BE2C (cell line): ENCODE data around the gene MTHFD1.

Experiments
- DNase-seq: peaks from one replicate; pipeline ENCODE4 v3.0.0-alpha.2; 2020
- H3K27me3 ChIP-seq: fragments of 250-450 bp; sonication (Bioruptor Pico); 2 replicates; pipeline ENCODE4 v1.5.1; 2020; ENCODE audit warnings: mild to moderate bottlenecking
- H3K36me3 ChIP-seq: fragments of 250-450 bp; sonication (Bioruptor Pico); 2 replicates; pipeline ENCODE4 v1.5.1; 2020; ENCODE audit warnings: mild to moderate bottlenecking
- H3K4me1 ChIP-seq: fragments of 250-450 bp; sonication (Bioruptor Pico); 2 replicates; pipeline ENCODE4 v1.5.1; 2020
- H3K4me3 ChIP-seq: 2 replicates; pipeline ENCODE4 v1.5.1; 2011; ENCODE audit warnings: low read depth, low read length
- H3K9me3 ChIP-seq: fragments of 250-450 bp; sonication (Bioruptor Pico); 2 replicates; pipeline ENCODE4 v1.5.1; 2020
- CTCF ChIP-seq: IDR thresholded peaks from 2 replicates; pipeline ENCODE4 v1.5.1; 2012; ENCODE audit warnings: mild to moderate bottlenecking, low read depth, low read length

MTHFD1 gene

GRCh38 chr14:64401949-64402348 lies 13.8 kb downstream of the MTHFD1 start:
- Histone ChIP-seq H3K9me3 (no peaks in the 10 kb centered on the region), H3K36me3 (peaks cover 72% of the 10 kb centered on the region), H3K4me3 (no peak overlapping the region), H3K27me3 (no peaks in the 10 kb centered on the region), H3K4me1 (no peaks in the 10 kb centered on the region)
- no peak for TF ChIP-seq CTCF
- no peak for DNase-seq

GRCh38 chr14:64405295-64405694 lies 17.1 kb downstream of the MTHFD1 start:
- no peaks in the 10 kb centered on the region for H3K4me1 ChIP-seq
- no peaks in the 10 kb centered on the region for H3K9me3 ChIP-seq
- no peak for TF ChIP-seq CTCF
- H3K4me3 ChIP-seq, result no peak overlapping the region
- peaks cover 75% of the 10 kb centered on the region for H3K36me3 ChIP-seq
- DNase-seq, result no peak
- H3K27me3 ChIP-seq, result no peaks in the 10 kb centered on the region

- no peaks in the 10 kb centered on the region for H3K9me3 ChIP-seq
- DNase-seq, result no peak
- no peaks in the 10 kb centered on the region for H3K27me3 ChIP-seq
- H3K4me1 ChIP-seq, result no peaks in the 10 kb centered on the region
- peaks cover 80% of the 10 kb centered on the region for H3K36me3 ChIP-seq
- no peak for TF ChIP-seq CTCF
- H3K4me3 ChIP-seq, result no peak overlapping the region
These were observed 19.2 kb downstream of the MTHFD1 start for GRCh38 chr14:64407329-64407728.

- Histone ChIP-seq H3K36me3 (peaks cover 81% of the 10 kb centered on the region), H3K4me3 (no peak overlapping the region)
These were observed 21.2 kb downstream of the MTHFD1 start for GRCh38 chr14:64409126-64409920.

GRCh38 chr14:64410084-64410774 lies 22.1 kb downstream of the MTHFD1 start:
- no peaks in the 10 kb centered on the region for H3K4me1 ChIP-seq
- no peak for DNase-seq
- no peaks in the 10 kb centered on the region for H3K9me3 ChIP-seq
- TF ChIP-seq CTCF, result no peak
- H3K27me3 ChIP-seq, result no peaks in the 10 kb centered on the region
- H3K36me3 ChIP-seq, result peaks cover 82% of the 10 kb centered on the region
- no peak overlapping the region for H3K4me3 ChIP-seq

More at GRCh38 chr14:64409126-64409920, 21.2 kb downstream of the MTHFD1 start:
- Histone ChIP-seq H3K4me1 (no peaks in the 10 kb centered on the region), H3K27me3 (no peaks in the 10 kb centered on the region), H3K9me3 (no peaks in the 10 kb centered on the region)
- DNase-seq, result no peak
- no peak for TF ChIP-seq CTCF

GRCh38 chr14:64411001-64411400 lies 22.8 kb downstream of the MTHFD1 start:
- Histone ChIP-seq H3K36me3 (peaks cover 85% of the 10 kb centered on the region), H3K9me3 (no peaks in the 10 kb centered on the region), H3K4me1 (no peaks in the 10 kb centered on the region), H3K27me3 (no peaks in the 10 kb centered on the region), H3K4me3 (no peak overlapping the region)
- DNase-seq, result no peak
- no peak for TF ChIP-seq CTCF
